ENCODE results near the gene PKD2L1. TPM values are rescaled to one million over a fixed set of nuclear protein-coding genes. Genes with fewer than 3 reads are reported as not detected.

Gene PKD2L1
- total RNA-seq, 1 donor from 2014 or later, result not detected

GRCh38 chr10:100356067-100357017 lies 26.3 kb upstream of the PKD2L1 start:
- DNase-seq, result no peak

GRCh38 chr10:100355086-100355485 lies 25.1 kb upstream of the PKD2L1 start:
- DNase-seq, result no peak

- no peak for DNase-seq
Observed at GRCh38 chr10:100353770-100354485, 23.9 kb upstream of the PKD2L1 start.

GRCh38 chr10:100350914-100351485 lies 21.0 kb upstream of the PKD2L1 start:
- DNase-seq, result no peak

- DNase-seq, result no peak
Observed at GRCh38 chr10:100349672-100350071, 19.6 kb upstream of the PKD2L1 start.

GRCh38 chr10:100349087-100349486 lies 19.1 kb upstream of the PKD2L1 start:
- no peak for DNase-seq

- no peak for DNase-seq
Observed at GRCh38 chr10:100348389-100348927, 18.4 kb upstream of the PKD2L1 start.

- no peak for DNase-seq
Observed at GRCh38 chr10:100347568-100348195, 17.7 kb upstream of the PKD2L1 start.

- peak; percentile 81 for DNase-seq
Observed at GRCh38 chr10:100346765-100347567, 16.9 kb upstream of the PKD2L1 start, which contains the start of gene SCD. Gene SCD, plus strand, starts transcription at chr10:100347233. Its CDS starts 272 bp downstream, at chr10:100347505.

- peak; percentile 33 for DNase-seq
Observed at GRCh38 chr10:100346351-100346764, 16.3 kb upstream of the PKD2L1 start.

- DNase-seq, result no peak
Observed at GRCh38 chr10:100345570-100346330, 15.7 kb upstream of the PKD2L1 start.

GRCh38 chr10:100344241-100344788 lies 14.3 kb upstream of the PKD2L1 start:
- DNase-seq, result no peak

- no peak for DNase-seq
Observed at GRCh38 chr10:100342627-100342972, 12.6 kb upstream of the PKD2L1 start.

- no peak for DNase-seq
Observed at GRCh38 chr10:100341953-100342626, 12.1 kb upstream of the PKD2L1 start.

- DNase-seq, result no peak
Observed at GRCh38 chr10:100340948-100341847, 11.2 kb upstream of the PKD2L1 start.

GRCh38 chr10:100339236-100339635 lies 9.2 kb upstream of the PKD2L1 start:
- no peak for DNase-seq

GRCh38 chr10:100338434-100339036 lies 8.5 kb upstream of the PKD2L1 start:
- peak; percentile 14 for DNase-seq

- DNase-seq, result no peak
Observed at GRCh38 chr10:100334762-100335161, 4.7 kb upstream of the PKD2L1 start.
